Kidney (tissue), 14 donors: Measurements from ENCODE around the gene FEV. TPM values are rescaled to one million over a fixed set of nuclear protein-coding genes. Genes with fewer than 3 reads are reported as not detected.

Source experiments
- DNase-seq, 5 donors: peaks; one replicate each; pipeline ENCODE4 v3.0.0-alpha.2; 2013 to 2020
- FAIRE-seq: peaks from 2 replicates; lab custom pipeline; 2012; peaks lifted over from hg19 to GRCh38; lab: Jason Lieb, UNC
- H3K27ac ChIP-seq, 2 donors: one replicate each; pipeline ENCODE4 v1.7.0; 2013; ENCODE audit warnings: low read depth in 2 of 2, low read length in 2 of 2, inconsistent platforms in 1 of 2
- H3K27me3 ChIP-seq: one replicate; pipeline ENCODE4 v1.7.1; 2013; ENCODE audit warnings: low read length, inconsistent platforms; ENCODE audit not compliant: control insufficient read depth, insufficient read depth
- H3K36me3 ChIP-seq, 3 donors: one replicate each; pipeline versions ENCODE4 v1.7.0 to v1.7.1; 2013; ENCODE audit warnings: low read length in 3 of 3, control low read depth in 1 of 3, inconsistent platforms in 1 of 3; ENCODE audit not compliant: insufficient read depth in 3 of 3, control insufficient read depth in 2 of 3
- H3K4me1 ChIP-seq, 3 donors: one replicate each; pipeline versions ENCODE4 v1.7.0 to v1.7.1; 2013; ENCODE audit warnings: low read length in 3 of 3, inconsistent platforms in 1 of 3, low read depth in 1 of 3; ENCODE audit not compliant: control insufficient read depth in 2 of 3, insufficient read depth in 2 of 3
- H3K4me3 ChIP-seq, 3 donors: one replicate each; pipeline versions ENCODE4 v1.7.0 to v1.8.1; 2013; ENCODE audit warnings: low read length in 3 of 3, control low read depth in 1 of 3, inconsistent platforms in 1 of 3
- H3K9ac ChIP-seq, 3 donors: one replicate each; pipeline versions ENCODE4 v1.7.0 to v1.7.1; 2013; ENCODE audit warnings: low read length in 3 of 3, control low read depth in 1 of 3, inconsistent platforms in 1 of 3
- H3K9me3 ChIP-seq, 3 donors: one replicate each; pipeline versions ENCODE4 v1.7.0 to v1.7.1; 2013; ENCODE audit warnings: low read length in 3 of 3, control low read depth in 1 of 3, inconsistent platforms in 1 of 3; ENCODE audit not compliant: control insufficient read depth in 2 of 3, insufficient read depth in 1 of 3
- CTCF ChIP-seq: IDR thresholded peaks from 3 replicates; pipeline ENCODE4 v1.5.1; 2012; ENCODE audit warnings: mild to moderate bottlenecking, moderate library complexity, borderline replicate concordance; ENCODE audit not compliant: insufficient read depth; ENCODE audit errors: extremely low read depth
- intact Hi-C: fragments of 100-400 bp; cut with DNase I; formaldehyde crosslinking; loops from one replicate; pipeline ENCODE4 v1.11.1; 2022
- polyA plus RNA-seq: library from polyadenylated mRNA; stranded (reverse); fragments of 350-450 nt; fragmentation: Illumina TruSeq; extraction: RNeasy Lipid Tissue Mini Kit (QIAGEN cat#74804); gene quantifications from one replicate; pipeline ENCODE4 v1.2.3, GENCODE V29; 2014; ENCODE audit warnings: low read depth, low replicate concordance; ENCODE audit not compliant: insufficient read depth
- total RNA-seq: library from RNA; stranded (reverse); fragmentation: NEBNext Ultra II Directional; extraction: Animal tissue kit (Norgen Biotek cat#: 25700); gene quantifications from one replicate; pipeline ENCODE4 v1.2.1, GENCODE V29; 2021
- donor health status: control.
- donor health status: control.
- donor health status: control.
- donor health status: control.
- donor health status: control.
- donor health status: DM: yes; HTN: yes; CAD: no.
- donor health status: Normal renal cell carcinoma (clear cell type).

The FEV gene
- total and polyA plus RNA-seq, 2 donors from 2014 or later: not detected

GRCh38 chr2:219003979-219004378, 19.0 kb upstream of the FEV start:
- H3K4me1 ChIP-seq: peaks cover 0 to 14% (median 0%) of the 10 kb centered on the region in 3 donors
- DNase-seq: no peak
- no peak for FAIRE-seq
- no peak overlapping the region for H3K4me3 ChIP-seq
- H3K27me3 ChIP-seq: peaks cover 27% of the 10 kb centered on the region
- TF ChIP-seq CTCF: no peak
- H3K9ac ChIP-seq: no peak overlapping the region
- H3K36me3 ChIP-seq: no peaks in the 10 kb centered on the region
- intact Hi-C loops: no loop called here
- no peak overlapping the region for H3K27ac ChIP-seq
- no peaks in the 10 kb centered on the region for H3K9me3 ChIP-seq

GRCh38 chr2:219003267-219003634, 18.3 kb upstream of the FEV start:
- no peak overlapping the region for H3K27ac ChIP-seq
- no peaks in the 10 kb centered on the region for H3K36me3 ChIP-seq
- TF ChIP-seq CTCF: no peak
- no peaks in the 10 kb centered on the region for H3K9me3 ChIP-seq
- H3K4me3 ChIP-seq: no peak overlapping the region
- FAIRE-seq: no peak
- H3K27me3 ChIP-seq: peaks cover 28% of the 10 kb centered on the region
- H3K9ac ChIP-seq: no peak overlapping the region
- peaks cover 0 to 14% (median 0%) of the 10 kb centered on the region in 3 donors for H3K4me1 ChIP-seq
- DNase-seq: no peak
- intact Hi-C loops: no loop called here

GRCh38 chr2:219002395-219003266, 17.6 kb upstream of the FEV start:
- no peaks in the 10 kb centered on the region for H3K9me3 ChIP-seq
- TF ChIP-seq CTCF: peak; percentile 40
- DNase-seq: peak; percentile 59 to 82 (median 71)
- no peak overlapping the region for H3K27ac ChIP-seq
- no peak overlapping the region for H3K9ac ChIP-seq
- no peaks in the 10 kb centered on the region for H3K36me3 ChIP-seq
- peaks cover 0 to 14% (median 0%) of the 10 kb centered on the region in 3 donors for H3K4me1 ChIP-seq
- no peak for FAIRE-seq
- intact Hi-C loops: no loop called here
- H3K4me3 ChIP-seq: no peak overlapping the region
- peaks cover 29% of the 10 kb centered on the region for H3K27me3 ChIP-seq
